Measurements from ENCODE around the gene NDE1.

NDE1 gene

GRCh38 chr16:15770107-15770506 lies 120.1 kb downstream of the NDE1 start:
- DNase-seq (ENCODE audit: low read depth): no peak

- DNase-seq (ENCODE audit: low read depth): no peak
These were observed 120.5 kb downstream of the NDE1 start for GRCh38 chr16:15770512-15770911.

- DNase-seq (ENCODE audit: low read depth): no peak
These were observed 121.6 kb downstream of the NDE1 start for GRCh38 chr16:15771694-15772093.

GRCh38 chr16:15772579-15773293 lies 122.7 kb downstream of the NDE1 start:
- DNase-seq (ENCODE audit: low read depth): no peak

- no peak for DNase-seq (ENCODE audit: low read depth)
These were observed 123.9 kb downstream of the NDE1 start for GRCh38 chr16:15773968-15774367.

GRCh38 chr16:15775209-15775608 lies 125.2 kb downstream of the NDE1 start:
- DNase-seq (ENCODE audit: low read depth): no peak

GRCh38 chr16:15775663-15776304 lies 125.7 kb downstream of the NDE1 start:
- no peak for DNase-seq (ENCODE audit: low read depth)
